GM18909 (cell line): ENCODE data around the gene CWC25.
"Not testable (repeated sequence)": the region's sequence is repeated elsewhere in the genome, so short reads cannot be mapped to it uniquely, and the experiment has no call there.

Source experiments
- ATAC-seq: cut with Tn5 transposase; IDR thresholded peaks from one replicate; pipeline ENCODE4 v1.9.1; 2021; ENCODE audit warnings: mild to moderate bottlenecking; ENCODE audit not compliant: unreplicated experiment, poor library complexity

The CWC25 gene

DNA sequence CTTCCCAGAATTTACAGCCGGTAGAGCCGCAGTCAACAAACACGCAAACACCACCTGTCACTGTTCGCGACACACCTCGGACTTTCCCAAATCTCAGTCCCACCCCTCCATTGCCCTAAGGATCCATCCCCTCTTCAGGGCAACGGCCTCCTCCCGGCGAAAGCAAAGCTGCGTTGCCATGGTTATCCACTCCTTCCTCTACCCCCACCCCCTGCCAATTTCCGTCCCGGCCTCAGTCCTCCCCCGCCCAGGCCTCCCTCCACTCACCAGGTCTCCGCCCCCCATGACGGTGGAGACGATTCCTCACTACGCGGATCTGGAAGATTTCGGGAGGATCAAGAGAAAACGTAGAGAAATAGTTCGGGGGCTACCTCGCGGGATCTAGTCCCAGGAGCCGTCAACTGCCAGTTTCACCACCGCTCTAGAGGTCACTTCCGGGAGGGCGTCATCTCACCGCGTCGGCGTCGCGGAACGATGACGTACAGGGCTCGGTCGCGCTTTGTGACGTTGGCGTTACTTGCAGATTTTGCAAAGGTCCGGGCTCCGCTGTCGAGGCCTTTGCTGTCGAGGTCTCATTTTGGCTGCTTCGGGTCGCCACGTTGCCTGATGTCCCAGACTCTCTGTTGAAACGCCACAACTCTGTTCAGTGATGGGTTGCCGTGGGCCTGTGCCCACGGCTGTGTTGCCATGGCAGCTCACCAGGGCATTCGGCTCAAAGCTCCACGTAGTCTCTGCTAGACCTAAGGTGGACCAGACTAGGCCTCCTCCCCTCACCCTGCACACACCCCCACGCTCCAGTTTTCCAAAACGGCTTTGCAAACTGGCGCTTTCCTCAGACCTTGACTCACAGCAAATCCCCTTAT lies at the start of gene CWC25:
TSS of gene CWC25 (minus strand) at position 423 of the 863 bp plus-strand sequence. CDS start at position 285, 138 bp downstream.
- ATAC-seq = peak; percentile 85

- ATAC-seq = no peak
These were observed 48.7 kb upstream of the CWC25 start for GRCh38 chr17:38873640-38874380.

DNA sequence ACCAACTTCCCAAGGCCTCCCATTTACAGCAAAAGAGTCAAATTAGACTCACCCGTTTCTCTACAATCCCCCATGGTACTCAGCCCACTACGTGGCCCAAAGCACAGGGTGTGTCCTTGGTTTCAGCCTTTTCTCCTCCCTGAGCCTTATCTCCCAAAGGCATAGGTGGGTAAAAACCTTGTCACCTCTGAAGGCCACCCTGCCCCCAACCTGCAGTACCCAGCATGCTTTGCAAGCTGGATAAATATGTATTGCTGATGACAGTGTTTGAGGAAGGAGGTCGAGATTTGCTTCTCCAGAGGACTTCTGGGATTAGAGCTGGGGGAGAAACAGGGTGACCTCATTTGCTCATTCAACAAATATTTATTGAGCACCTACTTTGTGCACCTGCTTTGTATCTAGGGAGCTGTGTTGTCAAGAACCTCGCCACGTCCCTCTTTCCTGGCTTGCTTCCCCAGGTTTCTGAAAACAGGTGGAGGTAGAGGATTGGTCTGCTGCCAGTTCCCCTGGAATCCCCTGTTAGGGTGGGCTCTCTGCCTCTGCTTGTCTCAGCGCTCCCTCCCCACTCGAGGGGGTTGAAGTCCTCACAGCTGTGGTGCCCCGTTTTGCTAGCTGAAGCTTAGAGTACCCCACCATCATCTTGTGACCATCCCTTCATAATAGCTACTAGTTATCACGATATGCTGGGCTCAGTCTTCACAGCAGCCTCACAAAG lies 47.7 kb upstream of the CWC25 start:
- ATAC-seq = no peak

- no peak for ATAC-seq
These were observed 46.9 kb upstream of the CWC25 start for GRCh38 chr17:38872027-38872511.

DNA sequence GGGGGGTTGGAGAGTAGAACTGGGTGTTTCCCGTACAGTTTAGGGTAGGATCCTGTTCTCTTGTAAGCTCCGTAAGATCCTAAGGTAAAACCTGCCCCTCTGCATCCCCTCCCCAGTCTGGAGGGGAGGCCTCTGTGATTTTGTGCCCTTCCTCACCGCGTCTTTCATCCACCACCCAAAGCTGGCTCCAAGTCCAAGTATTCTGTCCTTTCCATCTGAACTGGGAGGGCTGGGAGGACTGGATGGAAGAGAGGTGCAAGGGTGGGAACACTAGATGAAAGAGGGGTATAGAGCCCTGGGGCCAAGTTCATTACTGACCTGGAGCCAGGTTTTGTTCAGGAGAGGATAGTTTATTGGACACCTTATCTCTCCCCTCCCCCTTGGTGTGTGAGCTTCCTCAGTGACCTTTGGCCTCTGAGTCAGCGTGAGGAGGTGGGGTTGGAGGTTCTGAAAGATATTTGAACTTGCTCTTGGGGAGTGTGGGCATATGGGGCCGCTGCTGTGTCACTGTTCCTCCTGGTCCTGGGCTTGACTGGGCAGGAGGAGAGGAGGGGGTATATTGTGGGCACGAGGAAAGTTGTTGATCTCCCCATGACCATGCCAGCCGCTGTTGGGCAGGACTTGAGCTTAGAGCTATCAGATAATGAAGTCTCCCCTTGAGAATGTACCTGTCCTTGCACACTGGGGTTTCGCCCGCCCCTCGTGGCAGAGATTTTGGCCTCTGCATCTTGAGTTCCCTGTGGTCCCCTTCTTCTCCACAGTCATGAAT lies 46.3 kb upstream of the CWC25 start:
- no peak for ATAC-seq

DNA sequence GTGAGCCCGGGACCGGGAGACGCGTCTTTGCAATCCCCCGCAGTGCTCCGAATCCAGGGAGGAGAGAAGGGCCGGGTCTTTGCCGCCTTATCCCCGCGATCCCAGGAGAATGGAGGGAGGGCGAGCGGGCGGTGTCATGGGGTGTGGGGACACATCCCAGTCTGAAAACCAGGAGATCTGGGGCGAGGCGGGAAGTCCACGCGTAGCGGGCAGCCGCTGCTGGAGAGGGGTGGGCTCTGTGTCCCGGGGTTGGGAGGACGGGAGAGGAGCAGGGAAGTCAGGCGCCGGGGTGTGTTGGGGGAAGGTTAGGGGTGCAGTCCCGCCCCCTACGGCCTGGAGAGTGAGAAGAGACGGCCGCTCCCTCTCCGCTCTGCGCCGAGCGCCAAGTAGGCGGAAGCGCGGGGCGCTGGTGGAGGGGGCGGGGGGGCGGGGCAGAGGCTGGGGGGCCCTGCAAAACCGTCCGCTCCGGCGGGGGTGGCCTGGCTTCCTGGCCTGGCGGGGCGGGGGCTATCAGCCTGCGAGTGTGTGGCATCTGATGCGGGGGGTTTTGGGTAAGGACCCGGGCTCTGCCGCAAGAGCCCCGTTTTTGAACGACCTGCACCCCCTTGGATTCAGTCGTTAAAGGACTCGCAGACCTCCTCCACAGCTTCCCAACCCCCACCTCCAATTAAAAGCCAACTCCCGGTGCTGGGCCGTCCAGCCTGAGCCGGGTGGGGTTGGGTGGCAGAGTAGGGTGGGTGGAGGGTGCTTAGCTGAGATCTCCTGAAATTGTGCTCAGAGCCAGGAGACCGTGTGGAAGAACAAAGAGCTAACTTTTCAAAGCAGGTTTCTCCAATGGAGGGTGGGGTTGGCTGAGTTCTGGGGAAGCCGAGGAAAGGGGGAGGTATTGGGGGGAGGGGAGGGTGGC lies 45.4 kb upstream of the CWC25 start:
- ATAC-seq = peak; percentile 23

DNA sequence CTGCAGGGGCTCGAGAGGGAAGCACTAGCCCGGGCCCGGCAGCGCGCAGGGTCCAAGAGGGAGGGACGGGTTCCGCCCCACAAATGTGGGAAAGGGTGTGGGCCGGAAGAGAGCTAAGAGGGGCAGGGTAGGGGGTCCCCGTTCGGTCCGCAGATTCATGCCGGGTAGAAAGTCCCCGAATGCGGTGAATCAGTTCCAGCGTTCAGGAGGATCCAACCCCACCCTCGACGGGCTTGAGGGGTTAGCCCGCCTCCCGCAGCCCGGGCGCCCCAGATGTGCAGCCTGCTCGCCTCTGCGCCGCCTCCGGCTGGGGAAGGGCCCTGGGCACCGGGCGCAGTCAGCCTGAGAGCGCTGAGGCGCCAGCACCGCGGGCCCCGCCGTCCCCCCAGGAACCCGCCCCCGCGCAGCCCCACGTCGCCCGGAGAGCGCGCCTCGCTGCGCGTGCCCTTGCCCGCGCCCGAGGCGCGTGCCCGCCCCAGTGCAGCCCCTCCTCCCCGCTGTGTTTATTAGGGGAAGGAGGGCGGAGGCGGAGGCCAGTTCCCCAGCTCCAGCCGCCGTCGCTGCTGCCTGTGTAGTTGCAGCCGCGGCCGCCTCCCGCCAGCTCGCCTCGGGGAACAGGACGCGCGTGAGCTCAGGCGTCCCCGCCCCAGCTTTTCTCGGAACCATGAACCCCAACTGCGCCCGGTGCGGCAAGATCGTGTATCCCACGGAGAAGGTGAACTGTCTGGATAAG lies 44.6 kb upstream of the CWC25 start, which contains the start of gene LASP1:
TSS of gene LASP1 (plus strand) at position 533 of the 733 bp plus-strand sequence. CDS start at position 665, 132 bp downstream.
- peak; percentile 46 for ATAC-seq

GRCh38 chr17:38868817-38869525 lies 43.9 kb upstream of the CWC25 start:
- peak; percentile 43 for ATAC-seq

GRCh38 chr17:38867968-38868816 lies 43.1 kb upstream of the CWC25 start:
- ATAC-seq = no peak

DNA sequence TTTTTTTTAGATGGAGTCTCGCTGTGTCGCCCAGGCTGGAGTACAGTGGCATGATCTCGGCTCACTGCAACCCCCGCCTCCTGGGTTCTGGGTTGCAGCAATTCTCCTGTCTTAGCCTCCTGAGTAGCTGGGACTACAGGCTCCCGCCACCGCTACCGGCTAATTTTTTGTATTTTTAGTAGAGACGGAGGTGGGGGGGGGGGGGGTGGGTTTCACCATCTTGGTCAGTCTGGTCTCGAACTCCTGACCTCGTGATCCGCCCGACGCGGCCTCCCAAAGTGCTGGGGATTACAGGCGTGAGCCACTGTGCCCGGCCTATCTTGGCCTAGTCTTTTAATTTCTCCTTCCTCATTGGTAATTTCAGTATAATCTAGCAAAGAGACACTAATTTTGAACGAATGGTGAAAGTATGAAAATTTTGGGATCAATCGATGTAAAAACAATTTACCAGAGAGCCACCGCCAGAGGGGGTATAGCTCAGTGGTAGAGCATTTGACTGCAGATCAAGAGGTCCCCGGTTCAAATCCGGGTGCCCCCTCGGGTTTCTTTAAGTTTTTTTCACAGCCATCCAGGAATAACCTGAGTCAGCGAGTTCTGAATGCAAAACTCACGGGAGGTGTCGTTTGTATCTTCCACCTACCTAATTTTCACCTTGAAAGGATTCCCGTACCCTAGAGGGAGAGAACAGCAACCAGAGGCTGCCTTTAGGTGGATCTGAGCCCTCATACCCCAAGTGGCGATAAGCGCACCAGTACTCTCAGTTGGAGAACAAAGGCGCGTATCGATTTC lies 42.3 kb upstream of the CWC25 start:
- ATAC-seq = no peak

DNA sequence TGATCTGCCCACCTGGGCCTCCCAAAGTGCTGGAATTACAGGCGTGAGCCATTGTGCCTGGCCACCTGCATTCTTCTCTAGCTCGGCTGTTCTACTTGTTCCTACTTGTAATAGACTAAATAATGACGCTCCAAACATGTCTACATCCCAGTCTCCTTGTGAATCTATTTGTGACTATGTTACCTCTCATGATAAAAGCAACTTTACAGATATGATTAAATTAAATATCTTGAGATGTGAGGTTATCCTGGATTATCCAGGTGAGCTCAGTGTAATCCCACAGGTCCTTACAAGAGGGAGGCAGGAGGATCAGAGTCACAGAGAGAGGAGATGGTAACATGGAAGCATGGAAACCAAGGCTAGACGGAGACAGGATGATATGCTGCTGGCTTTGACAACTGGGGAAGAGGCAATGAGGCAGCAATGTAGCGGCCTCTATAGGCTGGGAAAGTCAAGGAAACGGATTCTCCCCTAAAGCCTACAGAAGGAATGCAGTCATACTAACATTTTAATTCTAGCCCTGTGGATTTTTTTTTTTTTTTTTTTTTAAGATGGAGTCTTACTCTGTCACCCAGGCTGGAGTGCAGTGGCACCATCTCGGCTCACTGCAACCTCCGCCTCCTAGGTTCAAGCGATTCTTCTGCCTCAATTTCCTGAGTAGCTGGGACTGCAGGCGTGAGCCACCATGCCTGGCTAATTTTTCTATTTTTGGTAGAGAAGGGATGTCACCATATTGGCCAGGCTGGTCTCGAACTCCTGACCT lies 39.7 kb upstream of the CWC25 start:
- ATAC-seq = no peak

- no peak for ATAC-seq
These were observed 36.3 kb upstream of the CWC25 start for GRCh38 chr17:38861399-38861843.

DNA sequence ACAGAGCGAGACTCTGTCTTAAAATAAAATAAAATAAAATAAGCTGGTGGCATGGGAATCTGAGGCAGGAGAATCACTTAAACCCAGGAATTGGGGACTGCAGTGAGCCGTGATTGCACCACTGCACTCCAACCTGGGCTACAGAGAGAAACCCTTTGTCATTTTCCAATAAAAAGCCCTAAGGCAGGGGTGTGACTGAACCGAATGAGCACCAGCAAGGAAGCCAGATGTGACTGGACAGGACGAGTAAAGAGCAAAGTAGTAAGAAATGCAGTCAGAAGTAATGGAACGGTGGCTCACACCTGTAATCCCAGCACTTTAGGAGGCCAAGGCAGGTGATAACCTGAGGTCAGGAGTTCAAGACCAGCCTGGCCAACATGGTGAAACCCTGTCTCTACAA lies 32.1 kb upstream of the CWC25 start:
- no peak for ATAC-seq

- ATAC-seq = not testable (repeated sequence)
These were observed 30.1 kb upstream of the CWC25 start for GRCh38 chr17:38855101-38855714.
